Stimulated activated CD4-positive, alpha-beta T cell treated with anti-CD3 and anti-CD28 coated beads, Interleukin-12 subunit alpha, Interleukin-12 subunit beta, amount 100 ng/mL, for 24 hours (primary cell): ENCODE results near the gene MTO1.
"Not testable (repeated sequence)": the region's sequence is repeated elsewhere in the genome, so short reads cannot be mapped to it uniquely, and the experiment has no call there.

Experiments used
- DNase-seq, 2 experiments: peaks; one replicate each; pipeline ENCODE4 v3.0.0-alpha.2; 2020; ENCODE audit warnings: low read depth in 2 of 2

MTO1 gene

DNA sequence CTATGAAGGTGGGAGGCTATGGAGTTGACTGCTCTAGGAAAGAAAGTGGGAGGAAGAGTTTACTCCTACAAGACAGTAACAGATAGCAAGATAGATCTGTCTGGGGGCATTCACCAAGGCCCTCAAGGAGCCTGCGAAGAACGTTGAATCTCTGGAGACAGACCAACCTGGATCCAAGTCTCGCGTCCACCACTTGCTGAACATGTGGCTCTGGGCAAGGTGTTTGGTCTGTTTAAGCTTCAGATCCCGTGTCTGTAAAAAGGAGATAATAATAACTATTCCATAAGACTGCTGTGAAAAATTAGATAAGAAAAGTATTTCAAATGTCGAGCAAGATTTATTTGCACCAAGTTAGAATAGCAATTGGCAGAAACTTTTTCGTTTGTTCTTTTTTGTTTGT lies 67.4 kb downstream of the MTO1 start:
- no peak for DNase-seq

DNA sequence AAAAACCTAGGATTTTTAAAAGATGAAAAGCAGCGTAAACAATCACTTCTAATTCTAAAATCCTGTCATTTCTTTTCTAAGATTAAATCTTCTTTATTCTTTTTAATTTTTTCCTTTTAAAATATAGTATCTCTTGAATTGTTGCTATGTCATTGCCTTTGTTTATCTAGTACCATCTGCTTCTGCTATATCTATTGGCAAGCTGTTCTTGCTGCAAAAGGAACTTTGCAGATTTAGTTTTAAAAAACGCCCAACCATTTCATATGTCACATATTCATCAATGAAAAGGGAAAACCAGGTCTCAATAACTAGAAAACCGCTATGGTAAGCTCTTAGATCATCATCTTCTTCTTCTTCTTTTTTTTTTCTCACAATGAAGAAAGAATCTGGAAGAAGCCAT lies 70.8 kb downstream of the MTO1 start:
- no peak for DNase-seq

DNA sequence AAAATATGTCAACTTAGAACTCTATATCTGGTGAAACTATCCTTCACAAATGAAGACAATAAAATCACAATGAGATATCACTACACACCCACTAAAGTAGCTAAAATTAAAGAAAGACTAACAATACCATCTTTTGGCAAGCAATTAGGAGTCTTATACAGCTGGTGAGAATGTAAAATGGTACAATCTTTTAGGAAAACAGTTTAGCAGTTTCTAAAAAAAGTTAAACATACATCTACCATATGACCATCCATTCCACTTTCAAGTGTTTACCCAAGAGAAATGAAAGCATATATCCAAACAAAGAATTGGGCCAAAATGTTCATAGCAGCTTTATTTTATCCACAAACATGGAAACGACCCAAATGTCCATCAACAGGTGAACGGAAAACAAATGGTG lies 73.1 kb downstream of the MTO1 start:
- no peak for DNase-seq

DNA sequence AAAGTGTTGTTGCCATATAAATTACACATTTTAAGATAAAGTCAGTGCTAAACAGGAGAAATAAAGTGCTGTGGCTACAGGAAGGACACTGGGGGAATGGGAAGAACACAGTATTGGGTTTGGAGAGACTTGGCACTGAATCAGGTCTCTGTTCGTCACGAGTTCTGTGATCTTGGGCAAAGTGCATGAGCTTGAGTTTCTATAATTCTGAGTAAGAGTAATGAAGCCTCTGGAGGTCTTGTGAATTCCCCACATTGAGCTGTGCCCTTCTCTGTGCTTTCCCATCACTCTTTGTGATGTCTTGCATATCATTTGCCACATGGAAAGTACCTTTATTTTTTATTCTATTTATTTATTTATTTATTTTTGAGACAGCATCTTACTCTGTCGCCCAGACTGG lies 76.1 kb downstream of the MTO1 start:
- no peak for DNase-seq

DNA sequence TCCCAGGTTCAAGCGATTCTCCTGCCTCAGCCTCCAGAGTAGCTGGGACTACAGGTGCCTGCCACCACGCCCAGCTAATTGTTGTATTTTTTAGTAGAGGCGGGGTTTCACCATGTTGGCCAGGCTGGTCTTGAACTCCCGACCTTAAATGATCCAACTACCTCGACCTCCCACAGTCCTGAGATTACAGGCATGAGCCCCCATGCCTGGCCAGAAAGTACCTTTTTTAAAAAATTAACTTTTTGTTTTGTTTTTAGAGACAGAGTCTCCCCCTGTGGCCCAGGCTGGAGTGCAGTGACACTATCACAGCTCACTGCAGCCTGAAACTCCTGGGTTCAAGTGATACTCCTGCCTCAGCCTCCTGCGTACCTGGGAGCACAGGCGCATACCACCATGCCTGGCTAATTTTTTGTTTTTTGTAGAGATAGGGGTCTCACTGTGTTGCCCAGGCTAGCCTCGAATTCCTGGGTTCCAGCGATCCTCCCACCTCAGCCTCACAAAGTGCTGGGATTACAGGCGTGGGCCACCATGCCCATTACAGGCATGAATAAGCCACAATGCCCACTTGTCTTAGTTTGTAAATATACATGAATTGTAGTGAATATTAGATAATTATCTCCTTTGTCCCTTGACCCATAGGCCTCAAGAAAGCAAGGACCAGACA lies 76.7 kb downstream of the MTO1 start:
- DNase-seq = no peak

DNA sequence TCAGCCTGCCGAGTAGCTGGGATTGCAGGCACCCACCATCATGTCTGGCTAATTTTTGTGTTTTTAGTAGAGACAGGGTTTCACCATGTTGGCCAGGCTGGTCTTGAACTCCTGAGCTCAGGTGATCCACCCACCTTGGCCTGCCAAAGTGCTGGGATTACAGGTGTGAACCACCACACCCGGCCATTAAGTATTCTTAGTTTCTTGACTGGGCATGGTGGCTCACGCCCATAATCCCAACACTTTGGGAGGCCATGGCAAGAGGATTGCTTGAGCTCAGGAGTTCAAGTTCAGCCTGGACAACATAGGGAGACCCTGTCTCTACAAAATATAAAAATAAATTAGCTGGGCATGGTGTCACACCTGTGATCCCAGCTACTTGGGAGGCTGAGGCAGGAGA lies 80.9 kb downstream of the MTO1 start:
- not testable (repeated sequence) for DNase-seq

DNA sequence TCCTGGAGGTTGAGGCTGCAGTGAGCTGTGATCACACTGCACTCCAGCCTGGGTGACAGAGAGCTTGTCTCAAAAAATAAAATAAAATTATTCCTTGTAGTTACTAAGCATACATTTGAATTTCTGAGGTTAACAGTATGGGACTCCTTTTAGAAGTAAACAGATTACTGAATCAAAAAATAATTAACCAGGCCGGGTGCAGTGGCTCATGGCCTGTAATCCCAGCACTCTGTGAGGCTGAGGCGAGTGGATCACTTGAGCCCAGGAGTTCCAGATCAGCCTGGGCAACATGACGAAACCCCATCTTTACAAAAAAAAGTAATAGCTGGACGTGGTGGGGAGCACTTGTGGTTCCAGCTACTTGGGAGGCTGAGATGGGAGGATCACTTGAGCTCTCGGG lies 81.4 kb downstream of the MTO1 start:
- no peak for DNase-seq

DNA sequence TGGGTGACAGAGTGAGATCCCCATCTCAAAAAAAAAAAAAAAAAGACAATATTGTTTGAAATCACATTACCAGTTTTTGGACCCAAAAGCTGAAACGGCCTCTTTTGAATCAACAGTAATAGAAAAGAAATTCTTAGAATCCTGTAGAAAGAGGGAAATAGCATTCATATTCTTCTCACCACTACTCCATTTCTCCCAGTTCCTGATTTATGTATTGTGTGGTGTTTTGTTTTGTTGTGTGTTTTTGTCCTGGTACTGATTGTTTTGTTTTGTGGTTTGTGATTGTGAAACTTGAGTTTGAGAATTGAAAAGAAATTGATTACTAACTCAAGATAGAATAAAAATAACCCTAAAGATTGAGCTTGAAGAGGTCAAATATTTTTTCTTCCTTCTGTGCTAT lies 85.5 kb downstream of the MTO1 start:
- DNase-seq = no peak

DNA sequence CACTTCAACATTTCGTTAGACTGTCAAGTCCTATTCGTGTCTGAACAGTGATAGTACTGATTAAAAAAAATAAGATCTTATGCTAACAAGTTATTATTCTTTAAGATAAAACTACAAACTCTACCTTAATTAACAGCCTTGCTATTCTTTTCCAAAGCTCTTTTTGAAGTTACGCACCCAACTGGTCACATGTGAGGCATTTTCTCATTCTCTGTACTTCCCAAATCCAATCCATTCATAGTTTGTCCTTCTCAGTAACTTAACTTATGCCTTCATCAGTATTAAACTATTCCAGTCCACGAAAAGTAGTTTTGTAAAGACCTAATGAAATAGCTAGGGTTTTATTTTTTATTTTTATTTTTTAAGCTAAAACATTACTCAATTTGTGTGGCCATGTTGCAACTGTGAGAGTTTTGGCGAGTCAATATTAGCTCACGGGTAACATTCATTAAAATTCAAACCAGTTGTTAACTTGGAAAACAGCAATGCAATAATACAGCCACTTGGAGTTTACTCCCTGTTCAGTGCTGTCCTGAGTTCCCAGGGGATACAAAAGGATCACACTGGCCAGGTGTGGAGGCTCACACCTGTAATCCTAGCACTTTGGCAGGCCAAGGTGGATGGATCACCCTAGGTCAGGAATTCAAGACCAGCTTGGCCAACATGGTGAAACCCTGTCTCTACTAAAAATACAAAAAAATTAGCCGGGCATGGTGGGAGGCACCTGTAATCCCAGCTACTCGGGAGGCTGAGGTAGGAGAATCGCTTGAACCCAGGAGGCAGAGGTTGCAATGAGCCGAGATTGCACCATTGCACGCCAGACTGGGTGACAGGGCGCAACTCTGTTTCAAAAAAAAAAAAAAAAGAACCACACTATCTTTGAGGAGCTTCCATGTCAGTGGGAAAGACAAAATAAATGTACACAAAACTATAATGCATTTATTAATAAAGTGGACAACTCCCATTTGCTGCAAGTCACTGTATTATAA lies 87.2 kb downstream of the MTO1 start:
- no peak for DNase-seq

DNA sequence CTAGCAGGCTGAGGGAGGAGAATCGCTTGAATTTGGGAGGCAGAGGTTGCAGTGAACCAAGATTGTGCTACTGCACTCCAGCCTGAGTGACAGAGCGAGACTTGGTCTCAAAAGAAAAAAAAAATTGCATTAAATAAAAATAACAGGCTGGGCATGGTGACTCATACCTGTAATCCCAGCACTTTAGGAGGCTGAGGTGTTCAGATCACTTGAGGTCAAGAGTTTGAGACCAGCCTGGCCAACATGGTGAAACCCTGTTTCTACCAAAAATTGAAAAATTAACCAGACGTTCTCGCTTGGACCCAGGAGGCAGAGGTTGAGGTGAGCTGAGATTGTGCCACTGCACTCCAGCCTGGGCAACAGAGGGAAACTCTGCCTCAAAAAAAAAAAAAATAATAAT lies 89.6 kb downstream of the MTO1 start:
- not testable (repeated sequence) for DNase-seq

DNA sequence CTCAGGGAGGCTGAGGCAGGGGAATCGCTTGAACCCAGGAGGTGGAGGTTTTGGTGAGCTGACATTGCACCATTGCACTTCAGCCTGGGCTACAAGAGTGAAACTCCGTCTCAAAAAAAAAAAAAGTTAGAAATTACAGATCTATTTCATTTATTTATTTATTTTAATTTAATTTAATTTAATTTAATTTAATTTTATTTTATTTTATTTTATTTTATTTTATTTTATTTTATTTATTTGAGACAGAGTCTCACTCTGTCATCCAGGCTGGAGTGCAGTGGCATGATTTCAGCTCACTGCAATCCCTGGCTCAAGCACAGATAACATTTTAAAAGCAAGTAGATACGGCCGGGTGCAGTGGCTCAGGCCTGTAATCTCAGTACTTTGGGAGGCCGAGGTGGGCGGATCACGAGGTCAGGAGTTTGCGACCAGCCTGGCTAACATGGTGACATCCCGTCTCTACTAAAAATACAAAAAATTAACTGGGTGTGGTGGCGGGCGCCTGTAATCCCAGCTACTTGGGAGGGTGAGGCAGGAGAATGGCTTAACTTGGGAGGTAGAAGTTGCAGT lies 93.9 kb downstream of the MTO1 start:
- not testable (repeated sequence) for DNase-seq

DNA sequence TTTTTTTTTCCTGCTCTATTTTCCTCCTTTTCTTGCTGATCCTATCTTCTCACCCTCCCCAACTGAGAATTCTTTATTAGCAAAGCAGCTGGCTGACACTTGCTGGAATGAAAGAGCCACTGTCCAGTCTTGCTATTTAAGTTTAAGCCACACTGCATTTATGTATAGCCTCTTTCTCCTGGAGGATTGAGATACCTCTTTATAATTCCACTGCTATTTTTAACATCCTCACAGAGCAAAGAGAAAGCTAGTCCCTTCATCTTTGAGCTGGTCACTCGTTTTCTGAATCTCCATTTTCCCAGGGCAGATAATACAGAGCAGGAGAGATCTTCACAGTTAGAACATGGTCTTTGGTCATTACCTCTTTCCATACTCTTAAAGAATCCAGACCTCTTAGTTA lies 95.3 kb downstream of the MTO1 start:
- DNase-seq = no peak
